H1 (cell line): ENCODE results near the gene RITA1. TPM values are rescaled to one million over a fixed set of nuclear protein-coding genes. Genes with fewer than 3 reads are reported as not detected.

Source experiments
- CTCF ChIA-PET: fragments of 300-600 bp; sonication (Branson Sonifier 250); formaldehyde crosslinking; loops from one replicate; lab custom pipeline; 2021; ENCODE audit not compliant: partially characterized antibody; lab: Charles Lee
- POLR2A ChIA-PET: fragments of 300-600 bp; sonication (Branson Sonifier 250); formaldehyde crosslinking; loops from one replicate; lab custom pipeline; 2021; ENCODE audit warnings: inconsistent platforms; ENCODE audit not compliant: partially characterized antibody; lab: Charles Lee
- DNase-seq, 2 experiments: peaks; one replicate each; pipeline versions ENCODE4 v3.0.0 to v3.0.0-alpha.2; 2010 to 2022; ENCODE audit warnings: low spot score in 2 of 2, low read depth in 1 of 2, mixed read lengths in 1 of 2
- FAIRE-seq: peaks from 2 replicates; lab custom pipeline; 2011; peaks lifted over from hg19 to GRCh38; lab: Jason Lieb, UNC
- H2AFZ ChIP-seq: 2 replicates; pipeline ENCODE4 v1.8.1; 2012; ENCODE audit warnings: low read length, inconsistent platforms
- H2AK5ac ChIP-seq: 2 replicates; pipeline ENCODE4 v1.6.1; 2013; ENCODE audit warnings: low read depth, low read length
- H2BK120ac ChIP-seq: replicated peaks from 2 replicates; pipeline ENCODE3; 2013; ENCODE audit warnings: low read depth, low read length, inconsistent platforms
- H2BK12ac ChIP-seq: 2 replicates; pipeline ENCODE4 v1.6.1; 2013; ENCODE audit warnings: low read depth, low read length
- H2BK15ac ChIP-seq: 2 replicates; pipeline ENCODE4 v1.6.1; 2013; ENCODE audit warnings: low read length
- H2BK20ac ChIP-seq: 2 replicates; pipeline ENCODE4 v1.6.1; 2013; ENCODE audit warnings: low read length
- H2BK5ac ChIP-seq: 2 replicates; pipeline ENCODE4 v1.6.1; 2013; ENCODE audit warnings: low read depth, low read length
- H3K14ac ChIP-seq: 2 replicates; pipeline ENCODE4 v1.6.1; 2013; ENCODE audit warnings: inconsistent platforms; ENCODE audit not compliant: insufficient read length
- H3K18ac ChIP-seq: 2 replicates; pipeline ENCODE4 v1.6.1; 2013; ENCODE audit warnings: low read length; ENCODE audit errors: extremely low read depth
- H3K23ac ChIP-seq: 2 replicates; pipeline ENCODE4 v1.6.1; 2013; ENCODE audit warnings: inconsistent platforms; ENCODE audit not compliant: insufficient read length
- H3K23me2 ChIP-seq: 2 replicates; pipeline ENCODE4 v1.6.1; 2013; ENCODE audit warnings: low read depth, low read length
- H3K27ac ChIP-seq: 2 replicates; pipeline ENCODE4 v1.6.1; 2011; ENCODE audit warnings: low read depth, low read length, inconsistent platforms
- H3K27me3 ChIP-seq, 4 experiments: replicated peaks in 1 of 4; 1 replicate in 1 of 4; 2 replicates in 3 of 4; pipeline versions ENCODE4 v1.6.1 to v1.8.1; 2011 to 2013; ENCODE audit warnings: low read length in 3 of 4, mild to moderate bottlenecking in 3 of 4, inconsistent platforms in 2 of 4, mixed read lengths in 2 of 4, moderate library complexity in 1 of 4; ENCODE audit not compliant: control insufficient read depth in 3 of 4, insufficient read depth in 3 of 4; ENCODE audit errors: extremely low read depth in 1 of 4
- H3K36me3 ChIP-seq, 4 experiments: 2 replicates each; pipeline versions ENCODE4 v1.6.1 to v1.8.1; 2011 to 2013; ENCODE audit warnings: mild to moderate bottlenecking in 4 of 4, low read length in 3 of 4, moderate library complexity in 2 of 4, control low read depth in 1 of 4, inconsistent platforms in 1 of 4; ENCODE audit not compliant: insufficient read depth in 4 of 4, control insufficient read depth in 2 of 4
- H3K4ac ChIP-seq: replicated peaks from 2 replicates; pipeline ENCODE3; 2013; ENCODE audit warnings: low read length, low read depth, mixed read lengths, inconsistent platforms; ENCODE audit not compliant: insufficient read length
- H3K4me1 ChIP-seq, 4 experiments: replicated peaks in 1 of 4; 1 replicate in 1 of 4; 2 replicates in 3 of 4; pipeline versions ENCODE4 v1.6.1 to v1.8.1; 2011 to 2013; ENCODE audit warnings: low read length in 3 of 4, inconsistent platforms in 2 of 4, mixed read lengths in 1 of 4; ENCODE audit not compliant: insufficient read depth in 4 of 4, control insufficient read depth in 3 of 4
- H3K4me2 ChIP-seq, 2 experiments: 2 replicates each; pipeline versions ENCODE4 v1.6.1 to v1.8.1; 2011 to 2013; ENCODE audit warnings: low read depth in 2 of 2, low read length in 2 of 2, control low read depth in 1 of 2, inconsistent platforms in 1 of 2, mild to moderate bottlenecking in 1 of 2; ENCODE audit not compliant: insufficient read depth in 1 of 2
- H3K4me3 ChIP-seq, 4 experiments: fragments of 200-600, 300-600 bp in 1 of 4; sonication (generic), shearing (Covaris generic), sonication (Bioruptor Twin) in 1 of 4; 2 replicates each; pipeline versions ENCODE4 v1.5.1 to v1.8.1; 2011 to 2016; ENCODE audit warnings: low read length in 4 of 4, low read depth in 3 of 4, control low read depth in 2 of 4, inconsistent platforms in 2 of 4, mild to moderate bottlenecking in 2 of 4, mixed read lengths in 1 of 4, moderate library complexity in 1 of 4; ENCODE audit not compliant: insufficient read depth in 2 of 4; ENCODE audit errors: extremely low read depth in 1 of 4
- H3K56ac ChIP-seq: replicated peaks from 2 replicates; pipeline ENCODE3; 2013; ENCODE audit warnings: low read depth, mild to moderate bottlenecking, mixed read lengths, low read length, inconsistent platforms; ENCODE audit not compliant: insufficient read length
- H3K79me1 ChIP-seq: 2 replicates; pipeline ENCODE4 v1.6.1; 2013; ENCODE audit warnings: low read depth, low read length, control low read depth
- H3K79me2 ChIP-seq, 2 experiments: 2 replicates each; pipeline versions ENCODE4 v1.6.1 to v1.8.1; 2012 to 2013; ENCODE audit warnings: low read length in 2 of 2, mild to moderate bottlenecking in 2 of 2, inconsistent platforms in 1 of 2; ENCODE audit not compliant: insufficient read depth in 2 of 2, control insufficient read depth in 1 of 2
- H3K9ac ChIP-seq, 4 experiments: replicated peaks in 1 of 4; 1 replicate in 1 of 4; 2 replicates in 3 of 4; pipeline versions ENCODE4 v1.6.1 to v1.8.1; 2011 to 2013; ENCODE audit warnings: low read depth in 3 of 4, low read length in 3 of 4, control low read depth in 2 of 4, mild to moderate bottlenecking in 2 of 4, moderate library complexity in 2 of 4, inconsistent platforms in 1 of 4; ENCODE audit errors: extremely low read depth in 1 of 4
- H3K9me3 ChIP-seq, 2 experiments: 2 replicates each; pipeline versions ENCODE4 v1.6.1 to v1.8.1; 2012 to 2013; ENCODE audit warnings: mild to moderate bottlenecking in 2 of 2, moderate library complexity in 2 of 2, control low read depth in 1 of 2, inconsistent platforms in 1 of 2, low read depth in 1 of 2, low read length in 1 of 2, mixed read lengths in 1 of 2; ENCODE audit not compliant: insufficient read depth in 2 of 2
- H4K20me1 ChIP-seq, 2 experiments: replicated peaks in 1 of 2; 2 replicates each; pipeline versions ENCODE3 to v1.8.1; 2011 to 2013; ENCODE audit warnings: inconsistent platforms in 2 of 2, low read length in 2 of 2, mild to moderate bottlenecking in 1 of 2; ENCODE audit not compliant: insufficient read depth in 2 of 2, control insufficient read depth in 1 of 2
- H4K5ac ChIP-seq: 2 replicates; pipeline ENCODE4 v1.6.1; 2013; ENCODE audit warnings: low read length, low read depth, mixed read lengths, inconsistent platforms; ENCODE audit not compliant: insufficient read length
- H4K8ac ChIP-seq: 2 replicates; pipeline ENCODE4 v1.8.0; 2013; ENCODE audit warnings: mild to moderate bottlenecking, moderate library complexity, low read length, inconsistent platforms; ENCODE audit not compliant: insufficient read depth; ENCODE audit errors: extremely low read depth
- H4K91ac ChIP-seq: replicated peaks from 2 replicates; pipeline ENCODE3; 2013; ENCODE audit warnings: low read length, mixed read lengths, inconsistent platforms; ENCODE audit not compliant: insufficient read length
- CHD2 ChIP-seq: IDR thresholded peaks from 2 replicates; pipeline ENCODE4 v1.6.1; 2012; ENCODE audit warnings: low read length, improper control_type of control experiment
- GTF2F1 ChIP-seq: IDR thresholded peaks from 2 replicates; pipeline ENCODE4 v1.6.1; 2012; ENCODE audit warnings: low read depth, low read length, improper control_type of control experiment, borderline replicate concordance
- HDAC2 ChIP-seq, 2 experiments: fragments of 300-600 bp in 1 of 2; sonication (generic) in 1 of 2; IDR thresholded peaks; 2 replicates each; pipeline ENCODE4 v1.6.1; 2011 to 2012; ENCODE audit warnings: low read depth in 2 of 2, low read length in 2 of 2, mild to moderate bottlenecking in 2 of 2, moderate library complexity in 2 of 2, borderline replicate concordance in 1 of 2, inconsistent platforms in 1 of 2
- KDM4A ChIP-seq: IDR thresholded peaks from one replicate; pipeline ENCODE4 v1.7.1; 2012; ENCODE audit warnings: low read depth, mild to moderate bottlenecking, moderate library complexity, low read length, inconsistent platforms; ENCODE audit not compliant: severe bottlenecking
- MAX ChIP-seq: IDR thresholded peaks from 2 replicates; pipeline ENCODE4 v1.6.1; 2012; ENCODE audit warnings: inconsistent platforms
- POLR2A ChIP-seq, 2 experiments: IDR thresholded peaks; 1 replicate in 1 of 2; 2 replicates in 1 of 2; pipeline ENCODE4 v1.6.1; 2011; ENCODE audit warnings: low read depth in 2 of 2, low read length in 2 of 2, mild to moderate bottlenecking in 2 of 2; ENCODE audit errors: control extremely low read depth in 1 of 2
- RAD21 ChIP-seq, 2 experiments: IDR thresholded peaks in 1 of 2; conservative IDR thresholded peaks in 1 of 2; 2 replicates each; pipeline ENCODE4 v1.6.1; 2011; ENCODE audit warnings: low read depth in 2 of 2, low read length in 2 of 2, improper control_type of control experiment in 1 of 2, inconsistent platforms in 1 of 2, mild to moderate bottlenecking in 1 of 2, moderate library complexity in 1 of 2
- RFX5 ChIP-seq: IDR thresholded peaks from 2 replicates; pipeline ENCODE4 v1.6.1; 2011; ENCODE audit warnings: low read depth, low read length, improper control_type of control experiment, borderline replicate concordance
- SP2 ChIP-seq: IDR thresholded peaks from 2 replicates; pipeline ENCODE4 v1.6.1; 2012; ENCODE audit warnings: mild to moderate bottlenecking, low read length, inconsistent platforms
- TCF12 ChIP-seq: IDR thresholded peaks from 2 replicates; pipeline ENCODE4 v1.6.1; 2011; ENCODE audit warnings: low read depth, mild to moderate bottlenecking, low read length
- TEAD4 ChIP-seq: IDR thresholded peaks from 2 replicates; pipeline ENCODE4 v1.6.1; 2012; ENCODE audit warnings: low read depth, low read length, inconsistent platforms, mixed read lengths
- WGBS, 2 experiments: shearing (Covaris generic) in 1 of 2; methylation state at CpG; one replicate each; pipeline versions ENCODE4 v1.1.6 to v1.1.7; 2013 to 2015; ENCODE audit warnings: low lambda C conversion rate in 2 of 2, mixed read lengths in 2 of 2, inconsistent platforms in 1 of 2, low coverage in 1 of 2, missing lambda C conversion rate in 1 of 2; ENCODE audit not compliant: insufficient replicate concordance in 2 of 2, insufficient coverage in 1 of 2, insufficient read length in 1 of 2; ENCODE audit errors: extremely low coverage in 1 of 2, missing lambda C conversion rate in 1 of 2; 5-methylcytosine and 5-hydroxymethylcytosine counted together
- polyA plus RNA-seq, 7 experiments: library from polyadenylated mRNA; depleted of rRNA in 3 of 7; stranded (reverse) in 5 of 7; unstranded in 2 of 7; fragments of >200 nt in 5 of 7; fragments of 200-250 nt in 2 of 7; gene quantifications; 1 replicate in 5 of 7; 2 replicates in 1 of 7; 4 replicates in 1 of 7; pipeline versions ENCODE4 v1.2.1 to v1.2.3, GENCODE V29; 2011 to 2013; ENCODE audit warnings: missing spikeins in 2 of 7, mixed read lengths in 2 of 7
- total RNA-seq: library from RNA; stranded (reverse); fragmentation: NEBNext Ultra II Directional; extraction: Animal tissue kit (Norgen Biotek cat#: 25700); gene quantifications from 2 replicates; pipeline ENCODE4 v1.2.1, GENCODE V29; 2021

RITA1 gene
- total and polyA plus RNA-seq, 2 of the 8 experiments (the other 6 are each of a cell fraction or from before 2014, with no cell fraction given), result 24.1 to 25.8 TPM

- H2AK5ac ChIP-seq, result no peak overlapping the region
- TF ChIP-seq RAD21 (IDR thresholded peaks at IDR 0.05 in 1 of 2, conservative IDR thresholded peaks at IDR 0.05 in 1 of 2; ENCODE audit: low read depth in 2 of 2, low read length in 2 of 2) (no peak), TCF12 (no peak), GTF2F1 (no peak), RFX5 (no peak), TEAD4 (no peak), MAX (no peak), POLR2A (IDR thresholded peaks at IDR 0.05; ENCODE audit: control extremely low read depth in 1 of 2, low read depth in 2 of 2, low read length in 2 of 2) (no peak), SP2 (no peak), KDM4A (no peak), CHD2 (no peak), HDAC2 (IDR thresholded peaks at IDR 0.05; ENCODE audit: borderline replicate concordance in 1 of 2, low read depth in 2 of 2, low read length in 2 of 2) (no peak)
- H3K79me1 ChIP-seq, result peaks cover 11% of the 10 kb centered on the region
- ChIA-PET POLR2A (no interaction called here), CTCF (interaction anchor here (0.6 to 2.3 kb wide), 4 partner anchors 8 to 360 kb away, joined by 3 to 6 read pairs (median 4); no protein-coding TSS in a partner anchor)
- no peak overlapping the region for H2BK5ac ChIP-seq
- no peak overlapping the region for H4K91ac ChIP-seq
- no peak overlapping the region for H3K27ac ChIP-seq
- peaks cover 7% of the 10 kb centered on the region; the same call in 1 of the 2 replicates for H3K23me2 ChIP-seq
- no peak overlapping the region for H3K4me3 ChIP-seq
- no peak overlapping the region for H2BK12ac ChIP-seq
- H2BK15ac ChIP-seq, result no peak overlapping the region
- H3K4me2 ChIP-seq, result no peak overlapping the region
- 92% methylated on average over 3 of the region's 3 CpGs; no CpG with 5 or more reads in 1 of the 2 experiments for WGBS, 2 experiments
- no peak overlapping the region for H3K23ac ChIP-seq
- FAIRE-seq, result no peak
- H3K9me3 ChIP-seq, result no peaks in the 10 kb centered on the region
- H3K14ac ChIP-seq, result no peak overlapping the region
- H3K4ac ChIP-seq, result no peak overlapping the region
- no peak overlapping the region for H4K8ac ChIP-seq
- no peak overlapping the region for H4K5ac ChIP-seq
- H4K20me1 ChIP-seq, result peaks cover 2 to 13% of the 10 kb centered on the region in 2 experiments
- no peak overlapping the region for H2AFZ ChIP-seq
- no peaks in the 10 kb centered on the region for H3K27me3 ChIP-seq
- DNase-seq, result no peak
- H3K9ac ChIP-seq, result no peak overlapping the region
- no peak overlapping the region for H3K56ac ChIP-seq
- H3K36me3 ChIP-seq, result peaks cover 8 to 44% (median 30%) of the 10 kb centered on the region in 4 experiments; a peak in 7 of 8 replicates
- H3K79me2 ChIP-seq, result peaks cover 9 to 42% of the 10 kb centered on the region in 2 experiments; a peak in 3 of 4 replicates
- no peak overlapping the region for H3K18ac ChIP-seq
- no peak overlapping the region for H2BK20ac ChIP-seq
- peaks cover 0 to 6% (median 3%) of the 10 kb centered on the region in 4 experiments; a peak in 4 of 7 replicates for H3K4me1 ChIP-seq
- no peak overlapping the region for H2BK120ac ChIP-seq
Observed at GRCh38 chr12:113181975-113182374, 3.5 kb upstream of the RITA1 start.
